Neural cell (in vitro differentiated cells): ENCODE data around the gene ZNF878.

Experiments
- CTCF ChIP-seq: fragments of 450-650 bp; IDR thresholded peaks from 2 replicates; pipeline ENCODE4 v1.5.1; 2014; ENCODE audit warnings: antibody characterized with exemption, mild to moderate bottlenecking, moderate library complexity; ENCODE audit not compliant: poor library complexity, severe bottlenecking
- EP300 ChIP-seq: fragments of 450-650 bp; conservative IDR thresholded peaks from 2 replicates; pipeline ENCODE4 v1.6.1; 2014; ENCODE audit warnings: antibody characterized with exemption, mild to moderate bottlenecking, moderate library complexity; ENCODE audit not compliant: poor library complexity, severe bottlenecking
- EZH2 ChIP-seq: fragments of 200-600, 300-800 bp; shearing (Covaris generic), sonication (generic); IDR thresholded peaks from 2 replicates; pipeline ENCODE4 v1.6.1; 2014; ENCODE audit warnings: antibody characterized with exemption, low read length, borderline replicate concordance, mild to moderate bottlenecking; ENCODE audit not compliant: insufficient read depth, poor library complexity, severe bottlenecking
- MXI1 ChIP-seq: fragments of 450-650 bp; conservative IDR thresholded peaks from 2 replicates; pipeline ENCODE4 v1.6.1; 2014; ENCODE audit warnings: antibody characterized with exemption, mild to moderate bottlenecking; ENCODE audit not compliant: poor library complexity, severe bottlenecking
- POLR2AphosphoS5 ChIP-seq: IDR thresholded peaks from 2 replicates; pipeline ENCODE4 v1.6.1; 2012
- TAF1 ChIP-seq: IDR thresholded peaks from 2 replicates; pipeline ENCODE4 v1.6.1; 2012; ENCODE audit warnings: low read depth

GRCh38 chr19:12092065-12092867 lies 39.5 kb upstream of the ZNF878 start:
- TF ChIP-seq POLR2AphosphoS5 (no peak), CTCF (no peak), EZH2 (no peak), EP300 (no peak), TAF1 (no peak), MXI1 (no peak)
